Nephron progenitor cell (in vitro differentiated cells): Measurements from ENCODE around the gene SLCO3A1.

Experiments used
- DNase-seq: peaks from one replicate; pipeline ENCODE4 v3.0.0; 2021
- H3K27ac Mint-ChIP-seq: 2 replicates; pipeline ENCODE4 v1.8.0; 2021; ENCODE audit warnings: mild to moderate bottlenecking, moderate library complexity, mixed read lengths
- H3K27me3 Mint-ChIP-seq: 2 replicates; pipeline ENCODE4 v1.8.0; 2021; ENCODE audit warnings: mild to moderate bottlenecking, low read depth, mixed read lengths; ENCODE audit not compliant: poor library complexity
- H3K36me3 Mint-ChIP-seq: 2 replicates; pipeline ENCODE4 v1.8.0; 2021; ENCODE audit warnings: low read depth, mixed read lengths
- H3K4me1 Mint-ChIP-seq: 2 replicates; pipeline ENCODE4 v1.8.0; 2021; ENCODE audit warnings: mixed read lengths
- H3K4me3 Mint-ChIP-seq: 2 replicates; pipeline ENCODE4 v1.8.0; 2021; ENCODE audit warnings: mild to moderate bottlenecking, moderate library complexity, mixed read lengths
- H3K9me3 Mint-ChIP-seq: 2 replicates; pipeline ENCODE4 v1.8.0; 2021; ENCODE audit warnings: mild to moderate bottlenecking, moderate library complexity, mixed read lengths
- TF ChIP-seq, protein P1 (sequence below): fragments of 200-600 bp; sonication (generic); IDR thresholded peaks from 2 replicates; pipeline ENCODE4 v1.5.0; 2021; ENCODE audit warnings: antibody characterized with exemption

Gene SLCO3A1

DNA sequence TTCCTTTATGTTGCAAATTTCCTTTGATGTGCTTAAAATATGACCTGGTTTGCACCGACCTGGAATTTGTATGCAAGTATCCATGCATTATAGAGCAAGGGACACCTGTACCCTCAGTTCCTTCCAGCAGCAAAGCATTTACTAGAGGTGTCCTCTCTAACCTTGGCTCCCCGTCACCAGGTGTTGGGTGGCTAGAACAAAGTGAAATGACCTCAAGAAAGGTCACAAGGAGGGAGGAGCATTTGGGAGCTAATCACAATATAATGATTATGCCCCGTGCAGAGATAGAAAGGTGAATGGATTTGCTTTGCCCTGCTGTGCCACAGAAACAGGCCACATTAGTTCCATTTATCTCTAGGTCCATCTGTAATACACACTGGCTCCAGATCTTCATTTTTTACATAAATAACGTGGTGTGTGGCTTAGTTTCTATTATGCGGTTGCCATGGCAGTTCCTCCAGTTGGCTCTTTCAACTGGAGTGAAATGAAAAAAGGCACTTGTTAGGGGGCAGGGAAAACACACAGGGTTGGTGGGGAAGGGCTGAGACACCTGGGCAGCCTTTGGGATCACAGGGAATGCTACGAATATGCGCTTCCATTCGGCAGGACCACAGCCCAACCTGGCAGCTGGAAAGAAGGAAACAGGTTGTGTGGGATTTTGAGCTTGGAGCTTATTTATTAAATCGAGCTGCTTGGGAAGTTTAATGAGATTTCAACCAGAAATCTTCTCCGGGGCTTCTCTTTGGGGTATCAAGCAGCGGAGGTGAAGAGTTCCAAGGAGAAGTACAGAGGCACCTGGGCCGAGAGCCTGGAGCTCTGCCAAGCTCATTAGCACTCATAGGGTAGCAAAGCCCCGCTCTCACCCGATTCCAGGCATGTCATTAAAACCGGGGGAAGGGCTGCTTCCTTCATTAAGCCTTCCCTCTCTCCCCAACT is 306.7 kb downstream of the SLCO3A1 start:
- Mint-ChIP-seq H3K36me3 (no peaks in the 10 kb centered on the region), H3K27me3 (peaks cover 7% of the 10 kb centered on the region), H3K4me1 (peaks cover 23% of the 10 kb centered on the region), H3K9me3 (no peaks in the 10 kb centered on the region), H3K27ac (no peak overlapping the region), H3K4me3 (no peak overlapping the region)
- TF ChIP-seq, protein P1, sequence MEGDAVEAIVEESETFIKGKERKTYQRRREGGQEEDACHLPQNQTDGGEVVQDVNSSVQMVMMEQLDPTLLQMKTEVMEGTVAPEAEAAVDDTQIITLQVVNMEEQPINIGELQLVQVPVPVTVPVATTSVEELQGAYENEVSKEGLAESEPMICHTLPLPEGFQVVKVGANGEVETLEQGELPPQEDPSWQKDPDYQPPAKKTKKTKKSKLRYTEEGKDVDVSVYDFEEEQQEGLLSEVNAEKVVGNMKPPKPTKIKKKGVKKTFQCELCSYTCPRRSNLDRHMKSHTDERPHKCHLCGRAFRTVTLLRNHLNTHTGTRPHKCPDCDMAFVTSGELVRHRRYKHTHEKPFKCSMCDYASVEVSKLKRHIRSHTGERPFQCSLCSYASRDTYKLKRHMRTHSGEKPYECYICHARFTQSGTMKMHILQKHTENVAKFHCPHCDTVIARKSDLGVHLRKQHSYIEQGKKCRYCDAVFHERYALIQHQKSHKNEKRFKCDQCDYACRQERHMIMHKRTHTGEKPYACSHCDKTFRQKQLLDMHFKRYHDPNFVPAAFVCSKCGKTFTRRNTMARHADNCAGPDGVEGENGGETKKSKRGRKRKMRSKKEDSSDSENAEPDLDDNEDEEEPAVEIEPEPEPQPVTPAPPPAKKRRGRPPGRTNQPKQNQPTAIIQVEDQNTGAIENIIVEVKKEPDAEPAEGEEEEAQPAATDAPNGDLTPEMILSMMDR: no peak
- no peak for DNase-seq

DNA sequence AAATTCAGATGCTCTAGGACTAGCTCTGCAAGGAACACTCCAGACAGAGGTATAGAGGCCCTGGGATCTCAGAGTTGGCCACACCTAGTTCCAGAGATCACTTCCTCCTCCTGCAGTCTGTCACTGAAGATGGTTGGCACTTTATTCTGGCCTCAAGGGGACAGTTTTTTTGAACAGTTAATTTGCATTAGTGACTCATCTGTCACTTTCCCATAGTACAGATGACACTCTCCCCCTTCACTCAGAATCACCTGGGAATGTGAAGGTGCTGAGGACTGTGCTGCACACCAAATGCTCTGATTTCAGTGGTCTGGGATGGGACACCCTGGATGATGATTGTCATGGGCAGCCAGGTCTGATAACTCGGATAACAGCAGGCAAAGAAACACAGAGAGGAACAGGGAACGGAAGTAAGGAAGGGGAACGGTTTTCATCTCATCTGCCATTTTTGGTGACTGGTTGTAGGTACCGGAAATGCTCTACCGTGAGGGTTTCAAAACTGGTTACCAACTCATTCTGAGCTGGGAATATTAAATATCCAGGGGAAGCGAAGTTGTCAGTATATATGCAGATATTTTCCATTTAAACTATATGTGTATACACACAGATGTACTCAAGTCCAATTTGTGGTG is 307.6 kb downstream of the SLCO3A1 start:
- Mint-ChIP-seq H3K36me3 (no peaks in the 10 kb centered on the region), H3K27ac (no peak overlapping the region), H3K9me3 (no peaks in the 10 kb centered on the region), H3K4me1 (peaks cover 31% of the 10 kb centered on the region), H3K27me3 (peaks cover 4% of the 10 kb centered on the region), H3K4me3 (no peak overlapping the region)
- no peak for DNase-seq
- TF ChIP-seq, protein P1: no peak

DNA sequence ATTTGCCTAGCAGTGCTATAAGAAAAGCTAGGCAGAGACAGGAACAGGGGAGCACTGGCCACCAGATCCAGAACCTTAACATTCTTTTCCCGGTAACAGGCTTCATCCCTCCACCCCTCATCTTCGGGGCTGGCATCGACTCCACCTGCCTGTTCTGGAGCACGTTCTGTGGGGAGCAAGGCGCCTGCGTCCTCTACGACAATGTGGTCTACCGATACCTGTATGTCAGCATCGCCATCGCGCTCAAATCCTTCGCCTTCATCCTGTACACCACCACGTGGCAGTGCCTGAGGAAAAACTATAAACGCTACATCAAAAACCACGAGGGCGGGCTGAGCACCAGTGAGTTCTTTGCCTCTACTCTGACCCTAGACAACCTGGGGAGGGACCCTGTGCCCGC is 309.1 kb downstream of the SLCO3A1 start:
- H3K27me3 Mint-ChIP-seq: peaks cover 4% of the 10 kb centered on the region
- peaks cover 36% of the 10 kb centered on the region for H3K4me1 Mint-ChIP-seq
- DNase-seq: no peak
- peak overlapping the region; percentile 16 for H3K27ac Mint-ChIP-seq
- H3K4me3 Mint-ChIP-seq: no peak overlapping the region
- no peaks in the 10 kb centered on the region for H3K9me3 Mint-ChIP-seq
- TF ChIP-seq, protein P1: no peak
- no peaks in the 10 kb centered on the region for H3K36me3 Mint-ChIP-seq

DNA sequence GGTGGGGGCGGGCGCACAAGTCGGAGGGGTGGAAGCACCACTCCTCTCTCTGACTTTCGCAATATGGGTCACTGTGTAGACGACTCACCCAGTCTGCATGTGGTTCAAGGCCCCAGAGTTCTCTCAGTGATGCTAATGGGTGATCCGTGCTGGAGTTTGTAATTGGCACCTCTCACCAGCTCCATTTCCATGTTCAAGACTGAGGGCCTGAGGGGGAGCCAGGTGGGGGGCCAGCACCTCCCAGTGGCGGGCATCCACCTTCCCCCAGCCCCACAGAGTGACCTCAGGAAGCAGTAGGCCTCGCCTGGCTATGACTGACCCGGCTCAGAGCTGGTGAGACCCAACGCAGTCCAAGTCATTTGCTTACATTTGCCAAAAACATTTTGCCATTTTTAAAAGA is 310.1 kb downstream of the SLCO3A1 start:
- Mint-ChIP-seq H3K4me3 (no peak overlapping the region), H3K9me3 (no peaks in the 10 kb centered on the region), H3K4me1 (peaks cover 36% of the 10 kb centered on the region), H3K27ac (no peak overlapping the region), H3K36me3 (no peaks in the 10 kb centered on the region), H3K27me3 (peaks cover 7% of the 10 kb centered on the region)
- DNase-seq: no peak
- TF ChIP-seq, protein P1: no peak

DNA sequence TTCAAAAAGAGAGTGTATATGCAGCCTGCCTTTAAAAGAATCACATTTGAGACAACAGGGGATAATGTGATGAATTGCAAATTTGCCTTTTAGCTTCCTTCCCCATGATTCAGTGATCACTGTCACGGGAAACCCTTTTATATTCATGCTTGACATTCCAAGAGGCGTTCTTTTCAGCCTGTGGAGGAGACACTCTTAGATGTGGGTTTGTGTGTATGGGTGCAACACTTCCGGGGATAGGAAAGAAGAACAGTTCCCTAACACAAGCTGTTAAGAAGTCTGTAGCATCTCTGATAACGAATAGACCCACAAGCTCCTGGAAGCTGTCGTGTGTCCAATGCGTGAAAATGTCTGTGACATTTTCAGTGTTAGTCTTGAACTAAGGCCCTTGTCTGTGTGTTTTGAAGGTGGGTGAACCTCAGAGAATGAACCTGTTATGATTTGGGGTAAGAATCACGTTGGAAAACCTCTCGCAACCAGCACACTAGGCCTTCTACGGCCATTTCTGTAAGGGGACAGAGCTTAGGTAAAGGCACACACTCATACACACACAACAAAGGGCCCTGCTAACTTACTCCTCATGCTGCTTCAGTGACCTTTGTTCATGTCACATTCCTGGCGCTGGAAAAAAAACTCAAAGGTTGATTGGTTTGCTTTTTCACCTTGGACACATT is 311.0 kb downstream of the SLCO3A1 start:
- Mint-ChIP-seq H3K27ac (peak overlapping the region; percentile 66), H3K4me3 (no peak overlapping the region), H3K9me3 (no peaks in the 10 kb centered on the region), H3K36me3 (no peaks in the 10 kb centered on the region), H3K4me1 (peaks cover 36% of the 10 kb centered on the region), H3K27me3 (peaks cover 7% of the 10 kb centered on the region)
- TF ChIP-seq, protein P1: no peak
- no peak for DNase-seq
